ENCODE data around the gene CCDC9B. TPM values are rescaled to one million over a fixed set of nuclear protein-coding genes. Genes with fewer than 3 reads are reported as not detected.

The CCDC9B gene
- total RNA-seq, 2 donors from 2014 or later: 17.1 to 26.4 TPM

- ATAC-seq (no peak), DNase-seq (no peak)
- peaks cover 14% of the 10 kb centered on the region for H3K4me1 ChIP-seq
- no peak overlapping the region for H3K27ac ChIP-seq
- H3K4me3 ChIP-seq: no peak overlapping the region
- H3K9me3 ChIP-seq: no peaks in the 10 kb centered on the region
- TF ChIP-seq CTCF (IDR thresholded peaks at IDR 0.05) (no peak), POLR2A (IDR thresholded peaks at IDR 0.05) (no peak)
- H3K36me3 ChIP-seq (replicated peaks in 1 of 2; ENCODE audit: insufficient read depth in 1 of 2, low read depth in 2 of 2): no peaks in the 10 kb centered on the region
- 92 to 94% methylated on average over 7 to 17 of the region's 17 CpGs for WGBS, 2 donors
- H3K27me3 ChIP-seq: no peaks in the 10 kb centered on the region
- intact Hi-C loops (cut with DNase I): no loop called here
These were observed 42.4 kb downstream of the CCDC9B start for GRCh38 chr15:40298216-40298935.

GRCh38 chr15:40297356-40297755 lies 43.4 kb downstream of the CCDC9B start:
- 91 to 92% methylated on average over 8 to 10 of the region's 10 CpGs for WGBS, 2 donors
- intact Hi-C loops (cut with DNase I): no loop called here

GRCh38 chr15:40296561-40297230 lies 44.0 kb downstream of the CCDC9B start:
- H3K36me3 ChIP-seq (replicated peaks in 1 of 2; ENCODE audit: insufficient read depth in 1 of 2, low read depth in 2 of 2): no peaks in the 10 kb centered on the region
- intact Hi-C loops (cut with DNase I): no loop called here
- H3K4me1 ChIP-seq: peaks cover 14% of the 10 kb centered on the region
- peaks cover 0 to 4% of the 10 kb centered on the region in 2 donors for H3K27me3 ChIP-seq
- no peak for DNase-seq
- no peak overlapping the region for H3K27ac ChIP-seq
- 83 to 95% methylated on average over 5 of the region's 5 CpGs for WGBS, 2 donors
- H3K9me3 ChIP-seq: no peaks in the 10 kb centered on the region
- TF ChIP-seq POLR2A (IDR thresholded peaks at IDR 0.05) (no peak), CTCF (IDR thresholded peaks at IDR 0.05) (no peak)
- ATAC-seq: no peak
- H3K4me3 ChIP-seq: no peak overlapping the region

More at GRCh38 chr15:40297356-40297755, 43.4 kb downstream of the CCDC9B start:
- H3K27me3 ChIP-seq: no peaks in the 10 kb centered on the region
- no peak overlapping the region for H3K27ac ChIP-seq
- TF ChIP-seq CTCF (IDR thresholded peaks at IDR 0.05) (no peak), POLR2A (IDR thresholded peaks at IDR 0.05) (no peak)
- DNase-seq (no peak), ATAC-seq (no peak)
- H3K9me3 ChIP-seq: no peaks in the 10 kb centered on the region
- H3K4me3 ChIP-seq: no peak overlapping the region
- H3K4me1 ChIP-seq: peaks cover 14% of the 10 kb centered on the region
- H3K36me3 ChIP-seq (replicated peaks in 1 of 2; ENCODE audit: insufficient read depth in 1 of 2, low read depth in 2 of 2): no peaks in the 10 kb centered on the region

GRCh38 chr15:40295877-40296560 lies 44.7 kb downstream of the CCDC9B start:
- intact Hi-C loops (cut with DNase I): no loop called here
- ATAC-seq: peak; percentile 77
- Histone ChIP-seq H3K27ac (no peak overlapping the region), H3K9me3 (no peaks in the 10 kb centered on the region), H3K36me3 (replicated peaks in 1 of 2; ENCODE audit: insufficient read depth in 1 of 2, low read depth in 2 of 2) (no peaks in the 10 kb centered on the region), H3K27me3 (peaks cover 0 to 8% of the 10 kb centered on the region in 2 donors), H3K4me3 (no peak overlapping the region), H3K4me1 (peaks cover 20% of the 10 kb centered on the region)
- TF ChIP-seq CTCF (IDR thresholded peaks at IDR 0.05): no peak
- no peak for TF ChIP-seq POLR2A (IDR thresholded peaks at IDR 0.05)
- 61 to 66% methylated on average over 10 to 12 of the region's 12 CpGs for WGBS, 2 donors
- peak; percentile 58 to 89 (median 74) for DNase-seq

Data from body of pancreas (tissue), 4 donors.